Astrocyte (in vitro differentiated cells and primary cell): ENCODE measurements around the gene IL1R2. TPM values are rescaled to one million over a fixed set of nuclear protein-coding genes. Genes with fewer than 3 reads are reported as not detected.

Source experiments
- DNase-seq: peaks from one replicate; pipeline ENCODE4 v3.0.0-alpha.2; 2010; ENCODE audit warnings: low read depth
- FAIRE-seq: peaks from 2 replicates; lab custom pipeline; 2011; peaks lifted over from hg19 to GRCh38; lab: Jason Lieb, UNC
- H2AFZ ChIP-seq: 2 replicates; pipeline ENCODE4 v1.6.0; 2012; ENCODE audit warnings: low read depth, low read length, inconsistent platforms
- H3K27ac ChIP-seq: 2 replicates; pipeline ENCODE4 v1.5.1; 2011; ENCODE audit warnings: low read depth, low read length, inconsistent platforms
- H3K27me3 ChIP-seq: 2 replicates; pipeline ENCODE4 v1.6.0; 2011; ENCODE audit warnings: low read length, inconsistent platforms; ENCODE audit not compliant: insufficient read depth
- H3K36me3 ChIP-seq: 2 replicates; pipeline ENCODE4 v1.5.1; 2011; ENCODE audit warnings: low read length, inconsistent platforms; ENCODE audit not compliant: insufficient read depth
- H3K4me1 ChIP-seq: 2 replicates; pipeline ENCODE4 v1.5.1; 2011; ENCODE audit warnings: low read length, inconsistent platforms; ENCODE audit not compliant: insufficient read depth
- H3K4me2 ChIP-seq: 2 replicates; pipeline ENCODE4 v1.6.0; 2012; ENCODE audit warnings: low read length, inconsistent platforms
- H3K4me3 ChIP-seq: 2 replicates; pipeline ENCODE4 v1.5.1; 2011; ENCODE audit warnings: low read depth, mild to moderate bottlenecking, low read length, inconsistent platforms; ENCODE audit not compliant: insufficient read depth
- H3K79me2 ChIP-seq: 2 replicates; pipeline ENCODE4 v1.6.0; 2012; ENCODE audit warnings: mild to moderate bottlenecking, low read length, inconsistent platforms; ENCODE audit not compliant: insufficient read depth
- H3K9ac ChIP-seq: 2 replicates; pipeline ENCODE4 v1.6.0; 2012; ENCODE audit warnings: mild to moderate bottlenecking, low read length, inconsistent platforms
- H3K9me3 ChIP-seq: 2 replicates; pipeline ENCODE4 v1.5.1; 2012; ENCODE audit warnings: low read depth, mild to moderate bottlenecking, low read length, inconsistent platforms; ENCODE audit not compliant: insufficient read depth
- H4K20me1 ChIP-seq: 2 replicates; pipeline ENCODE4 v1.6.0; 2012; ENCODE audit warnings: low read length, inconsistent platforms; ENCODE audit not compliant: insufficient read depth
- H3K27ac Mint-ChIP-seq: one replicate; pipeline ENCODE4 v1.8.0; 2021; ENCODE audit warnings: mild to moderate bottlenecking, mixed read lengths; ENCODE audit not compliant: unreplicated experiment
- H3K27me3 Mint-ChIP-seq: one replicate; pipeline ENCODE4 v1.8.0; 2021; ENCODE audit warnings: low read depth, mixed read lengths; ENCODE audit not compliant: unreplicated experiment
- H3K36me3 Mint-ChIP-seq: one replicate; pipeline ENCODE4 v1.8.0; 2021; ENCODE audit warnings: low read depth, mixed read lengths; ENCODE audit not compliant: unreplicated experiment
- H3K4me1 Mint-ChIP-seq: one replicate; pipeline ENCODE4 v1.8.0; 2021; ENCODE audit warnings: low read depth, mixed read lengths; ENCODE audit not compliant: unreplicated experiment
- H3K4me3 Mint-ChIP-seq: one replicate; pipeline ENCODE4 v1.8.0; 2021; ENCODE audit warnings: mild to moderate bottlenecking, moderate library complexity, mixed read lengths; ENCODE audit not compliant: unreplicated experiment
- H3K9me3 Mint-ChIP-seq: one replicate; pipeline ENCODE4 v1.8.0; 2021; ENCODE audit warnings: mild to moderate bottlenecking, mixed read lengths; ENCODE audit not compliant: unreplicated experiment
- EZH2 ChIP-seq: IDR thresholded peaks from 2 replicates; pipeline ENCODE4 v1.6.1; 2012; ENCODE audit warnings: mild to moderate bottlenecking, low read length, inconsistent platforms; ENCODE audit not compliant: insufficient read depth
- total RNA-seq: library from RNA; stranded (reverse); gene quantifications from 2 replicates; pipeline ENCODE4 v1.2.1, GENCODE V29; 2021
- TF ChIP-seq, protein P1 (sequence below): IDR thresholded peaks from 2 replicates; pipeline ENCODE4 v1.5.1; 2011; ENCODE audit warnings: low read depth, mild to moderate bottlenecking, inconsistent platforms, low read length, moderate library complexity; ENCODE audit not compliant: insufficient read depth

IL1R2 gene
- total RNA-seq, 1 donor from 2014 or later = 0.34 TPM

DNA sequence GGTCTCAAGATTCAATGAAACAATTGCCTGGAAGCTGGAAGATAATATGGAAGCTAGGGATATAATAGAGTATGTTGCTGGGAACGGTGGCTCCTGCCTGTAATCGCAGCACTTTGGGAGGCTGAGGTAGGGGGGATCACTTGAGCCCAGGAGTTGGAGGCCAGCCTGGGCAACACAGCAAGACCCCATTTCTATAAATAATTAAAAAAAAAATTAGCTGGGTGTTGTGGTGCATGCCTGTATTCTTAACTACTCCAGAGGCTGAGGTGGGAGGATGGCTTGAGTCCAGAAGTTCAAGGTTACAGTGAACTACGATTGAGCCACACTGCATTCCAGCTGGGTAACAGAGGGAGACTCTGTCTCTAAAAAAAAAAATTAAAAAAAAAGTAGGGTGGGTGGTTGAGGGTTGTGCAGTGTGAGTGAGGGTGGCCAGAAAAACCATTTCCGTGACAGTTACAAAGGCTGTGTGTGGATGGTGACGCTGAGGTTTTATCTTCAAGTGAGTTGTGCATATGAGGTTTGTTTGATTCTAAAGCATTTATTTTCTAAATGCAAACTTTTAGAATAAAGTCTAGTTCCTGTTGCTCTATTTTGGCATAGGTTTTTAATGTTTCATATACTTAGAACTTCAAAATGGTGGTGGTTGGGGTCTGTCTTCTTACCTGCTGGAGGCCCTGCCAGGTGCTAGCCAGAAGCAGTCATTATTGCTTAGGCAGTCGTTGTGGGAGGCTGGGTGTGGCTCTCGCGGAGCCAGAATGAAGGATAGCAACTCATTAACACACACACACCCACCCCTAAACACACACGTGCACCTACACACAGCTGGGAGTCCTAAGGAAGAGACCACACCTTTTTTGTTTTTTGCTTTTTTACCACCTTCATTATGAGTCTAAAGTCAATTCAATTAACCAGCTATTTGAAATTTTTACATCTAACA, 4.7 kb upstream of the IL1R2 start:
- Mint-ChIP-seq H3K27me3 (peaks cover 34% of the 10 kb centered on the region), H3K4me3 (no peak overlapping the region), H3K27ac (no peak overlapping the region), H3K4me1 (peaks cover 8% of the 10 kb centered on the region), H3K36me3 (peaks cover 4% of the 10 kb centered on the region), H3K9me3 (peaks cover 3% of the 10 kb centered on the region)
- Histone ChIP-seq H4K20me1 (no peaks in the 10 kb centered on the region), H2AFZ (no peak overlapping the region), H3K4me1 (no peaks in the 10 kb centered on the region), H3K27me3 (peaks cover 8% of the 10 kb centered on the region), H3K9me3 (no peaks in the 10 kb centered on the region), H3K4me2 (no peak overlapping the region), H3K36me3 (no peaks in the 10 kb centered on the region), H3K27ac (no peak overlapping the region), H3K4me3 (no peak overlapping the region), H3K9ac (no peak overlapping the region), H3K79me2 (no peaks in the 10 kb centered on the region)
- TF ChIP-seq, protein P1, sequence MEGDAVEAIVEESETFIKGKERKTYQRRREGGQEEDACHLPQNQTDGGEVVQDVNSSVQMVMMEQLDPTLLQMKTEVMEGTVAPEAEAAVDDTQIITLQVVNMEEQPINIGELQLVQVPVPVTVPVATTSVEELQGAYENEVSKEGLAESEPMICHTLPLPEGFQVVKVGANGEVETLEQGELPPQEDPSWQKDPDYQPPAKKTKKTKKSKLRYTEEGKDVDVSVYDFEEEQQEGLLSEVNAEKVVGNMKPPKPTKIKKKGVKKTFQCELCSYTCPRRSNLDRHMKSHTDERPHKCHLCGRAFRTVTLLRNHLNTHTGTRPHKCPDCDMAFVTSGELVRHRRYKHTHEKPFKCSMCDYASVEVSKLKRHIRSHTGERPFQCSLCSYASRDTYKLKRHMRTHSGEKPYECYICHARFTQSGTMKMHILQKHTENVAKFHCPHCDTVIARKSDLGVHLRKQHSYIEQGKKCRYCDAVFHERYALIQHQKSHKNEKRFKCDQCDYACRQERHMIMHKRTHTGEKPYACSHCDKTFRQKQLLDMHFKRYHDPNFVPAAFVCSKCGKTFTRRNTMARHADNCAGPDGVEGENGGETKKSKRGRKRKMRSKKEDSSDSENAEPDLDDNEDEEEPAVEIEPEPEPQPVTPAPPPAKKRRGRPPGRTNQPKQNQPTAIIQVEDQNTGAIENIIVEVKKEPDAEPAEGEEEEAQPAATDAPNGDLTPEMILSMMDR = no peak
- TF ChIP-seq EZH2 = no peak
- no peak for FAIRE-seq
- no peak for DNase-seq

DNA sequence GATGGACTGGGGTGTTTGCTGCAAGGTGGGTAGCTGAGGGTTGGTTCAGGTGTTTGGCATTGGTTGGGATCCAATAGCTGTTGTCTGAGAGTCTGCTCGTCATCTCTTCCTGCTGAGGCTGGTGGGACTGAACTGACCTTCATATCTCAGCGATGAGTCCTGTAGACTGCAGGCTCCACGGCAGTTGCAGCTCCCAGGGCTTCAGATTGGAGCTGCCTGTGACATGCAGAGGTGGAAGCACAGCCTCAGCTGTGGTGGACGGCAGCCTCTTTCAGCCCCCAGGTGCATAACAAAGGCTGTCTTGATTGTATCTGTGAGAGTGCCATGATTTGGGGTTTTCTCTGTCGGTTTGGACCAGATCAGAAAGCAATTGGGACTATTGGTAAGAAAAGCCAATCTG, 3.9 kb upstream of the IL1R2 start:
- H3K27ac ChIP-seq = no peak overlapping the region
- H3K4me2 ChIP-seq = no peak overlapping the region
- no peak overlapping the region for H3K9ac ChIP-seq
- no peak for FAIRE-seq
- no peaks in the 10 kb centered on the region for H3K79me2 ChIP-seq
- H3K36me3 Mint-ChIP-seq = peaks cover 4% of the 10 kb centered on the region
- H3K4me1 ChIP-seq = no peaks in the 10 kb centered on the region
- H2AFZ ChIP-seq = no peak overlapping the region
- peaks cover 3% of the 10 kb centered on the region for H3K9me3 Mint-ChIP-seq
- H3K4me3 Mint-ChIP-seq = no peak overlapping the region
- H3K27ac Mint-ChIP-seq = no peak overlapping the region
- no peak for DNase-seq
- H3K9me3 ChIP-seq = no peaks in the 10 kb centered on the region
- peaks cover 41% of the 10 kb centered on the region for H3K27me3 Mint-ChIP-seq
- peaks cover 8% of the 10 kb centered on the region for H3K4me1 Mint-ChIP-seq
- no peak overlapping the region for H3K4me3 ChIP-seq
- TF ChIP-seq, protein P1 = no peak
- TF ChIP-seq EZH2 = no peak
- H3K36me3 ChIP-seq = no peaks in the 10 kb centered on the region
- peaks cover 11% of the 10 kb centered on the region for H3K27me3 ChIP-seq
- H4K20me1 ChIP-seq = no peaks in the 10 kb centered on the region

DNA sequence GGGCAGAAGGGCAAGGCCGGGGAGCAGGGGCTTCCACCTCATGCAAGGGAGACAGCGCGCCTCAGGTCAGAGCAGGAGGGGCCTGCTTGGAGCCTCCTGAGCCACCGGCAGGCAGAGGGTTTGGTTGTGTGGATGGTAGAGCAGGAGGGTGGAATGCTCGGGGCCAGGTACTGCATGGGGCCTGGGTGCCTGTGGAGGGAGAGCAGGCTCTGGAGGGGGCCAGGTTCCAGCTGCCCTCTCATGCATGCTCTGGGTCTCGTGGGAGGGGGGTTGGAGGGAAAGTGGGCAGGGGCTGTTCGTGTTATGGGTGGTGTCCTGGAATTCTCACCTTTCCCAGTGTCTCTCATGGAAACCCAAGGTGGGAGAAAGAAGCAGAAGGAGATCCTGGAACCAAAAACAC, 3.2 kb upstream of the IL1R2 start:
- Histone ChIP-seq H3K4me3 (no peak overlapping the region), H3K36me3 (no peaks in the 10 kb centered on the region), H4K20me1 (no peaks in the 10 kb centered on the region), H3K4me2 (no peak overlapping the region), H2AFZ (no peak overlapping the region), H3K79me2 (no peaks in the 10 kb centered on the region), H3K9ac (no peak overlapping the region), H3K27me3 (peaks cover 17% of the 10 kb centered on the region), H3K27ac (no peak overlapping the region), H3K4me1 (no peaks in the 10 kb centered on the region), H3K9me3 (no peaks in the 10 kb centered on the region)
- H3K27me3 Mint-ChIP-seq = peaks cover 47% of the 10 kb centered on the region
- H3K27ac Mint-ChIP-seq = no peak overlapping the region
- peaks cover 3% of the 10 kb centered on the region for H3K9me3 Mint-ChIP-seq
- H3K36me3 Mint-ChIP-seq = peaks cover 4% of the 10 kb centered on the region
- no peak for TF ChIP-seq EZH2
- TF ChIP-seq, protein P1 = no peak
- FAIRE-seq (no peak), DNase-seq (no peak)
- no peak overlapping the region for H3K4me3 Mint-ChIP-seq
- H3K4me1 Mint-ChIP-seq = peaks cover 7% of the 10 kb centered on the region
